ENCODE measurements around the gene C9orf85.

C9orf85 gene

DNA sequence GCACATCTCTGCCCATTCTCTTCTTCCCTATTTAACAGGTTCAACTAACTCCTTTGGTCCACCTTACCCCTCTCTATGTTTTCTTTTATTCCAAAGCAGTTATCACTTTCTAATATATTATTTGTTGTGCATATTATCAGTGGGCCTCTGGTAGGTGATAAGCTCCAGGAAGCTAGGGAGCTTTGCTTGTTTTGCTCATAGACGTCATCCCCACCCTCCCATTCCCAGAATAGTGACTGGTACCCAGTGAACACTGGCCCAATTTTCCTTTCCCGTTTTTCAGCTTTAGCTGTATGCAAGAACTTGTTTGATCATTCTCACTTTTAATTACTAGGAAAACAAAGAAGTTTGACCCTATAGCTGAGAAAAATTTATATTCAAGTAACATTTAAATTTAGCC, 7.4 kb upstream of the C9orf85 start:
- Histone ChIP-seq H3K9ac (ENCODE audit: insufficient read length, low read depth) (no peak overlapping the region), H3K4me1 (ENCODE audit: insufficient read depth, insufficient read length) (no peaks in the 10 kb centered on the region), H3K36me3 (ENCODE audit: insufficient read depth, insufficient read length, low read length) (peaks cover 12% of the 10 kb centered on the region), H3K4me3 (ENCODE audit: insufficient read length, low read depth) (no peak overlapping the region), H3K27me3 (ENCODE audit: insufficient read depth, insufficient read length) (no peaks in the 10 kb centered on the region), H3K9me3 (ENCODE audit: insufficient read depth, low read length) (no peaks in the 10 kb centered on the region)
- no peak for DNase-seq (ENCODE audit: low read depth, low spot score)
- no peak for TF ChIP-seq ZNF274 (IDR thresholded peaks at IDR 0.05; ENCODE audit: low read depth, low read length)

GRCh38 chr9:71908825-71909224, 2.6 kb upstream of the C9orf85 start:
- H3K4me1 ChIP-seq (ENCODE audit: insufficient read depth, insufficient read length): no peaks in the 10 kb centered on the region
- TF ChIP-seq ZNF274 (IDR thresholded peaks at IDR 0.05; ENCODE audit: low read depth, low read length): no peak
- no peak for TF ChIP-seq YY1 (IDR thresholded peaks at IDR 0.05; ENCODE audit: insufficient read depth, insufficient read length)
- no peak for TF ChIP-seq SUZ12 (IDR thresholded peaks at IDR 0.05; ENCODE audit: extremely low read depth, insufficient read depth, insufficient read length)
- H3K27me3 ChIP-seq (ENCODE audit: insufficient read depth, insufficient read length): no peaks in the 10 kb centered on the region
- H3K36me3 ChIP-seq (ENCODE audit: insufficient read depth, insufficient read length, low read length): peaks cover 12% of the 10 kb centered on the region
- peak overlapping the region; percentile 87 for H3K4me3 ChIP-seq (ENCODE audit: insufficient read length, low read depth)
- DNase-seq (ENCODE audit: low read depth, low spot score): no peak
- no peaks in the 10 kb centered on the region for H3K9me3 ChIP-seq (ENCODE audit: insufficient read depth, low read length)
- peak overlapping the region; percentile 94 for H3K9ac ChIP-seq (ENCODE audit: insufficient read length, low read depth)

- Histone ChIP-seq H3K9ac (ENCODE audit: insufficient read length, low read depth) (peak overlapping the region; percentile 94), H3K36me3 (ENCODE audit: insufficient read depth, insufficient read length, low read length) (peaks cover 12% of the 10 kb centered on the region), H3K27me3 (ENCODE audit: insufficient read depth, insufficient read length) (no peaks in the 10 kb centered on the region), H3K9me3 (ENCODE audit: insufficient read depth, low read length) (no peaks in the 10 kb centered on the region), H3K4me3 (ENCODE audit: insufficient read length, low read depth) (peak overlapping the region; percentile 87), H3K4me1 (ENCODE audit: insufficient read depth, insufficient read length) (no peaks in the 10 kb centered on the region)
- peak; percentile 39 for DNase-seq (ENCODE audit: low read depth, low spot score)
- TF ChIP-seq ZNF274 (IDR thresholded peaks at IDR 0.05; ENCODE audit: low read depth, low read length) (no peak), YY1 (IDR thresholded peaks at IDR 0.05; ENCODE audit: insufficient read depth, insufficient read length) (no peak), SUZ12 (IDR thresholded peaks at IDR 0.05; ENCODE audit: extremely low read depth, insufficient read depth, insufficient read length) (no peak)
These were observed 1.4 kb upstream of the C9orf85 start for GRCh38 chr9:71909887-71910649.

GRCh38 chr9:71910650-71911060, 784 bp upstream of the C9orf85 start:
- Histone ChIP-seq H3K9ac (ENCODE audit: insufficient read length, low read depth) (peak overlapping the region; percentile 94), H3K4me3 (ENCODE audit: insufficient read length, low read depth) (peak overlapping the region; percentile 87), H3K27me3 (ENCODE audit: insufficient read depth, insufficient read length) (no peaks in the 10 kb centered on the region), H3K4me1 (ENCODE audit: insufficient read depth, insufficient read length) (no peaks in the 10 kb centered on the region), H3K9me3 (ENCODE audit: insufficient read depth, low read length) (no peaks in the 10 kb centered on the region), H3K36me3 (ENCODE audit: insufficient read depth, insufficient read length, low read length) (peaks cover 8% of the 10 kb centered on the region)
- TF ChIP-seq SUZ12 (IDR thresholded peaks at IDR 0.05; ENCODE audit: extremely low read depth, insufficient read depth, insufficient read length) (no peak), ZNF274 (IDR thresholded peaks at IDR 0.05; ENCODE audit: low read depth, low read length) (no peak), YY1 (IDR thresholded peaks at IDR 0.05; ENCODE audit: insufficient read depth, insufficient read length) (no peak)
- DNase-seq (ENCODE audit: low read depth, low spot score): no peak

GRCh38 chr9:71911908-71912335, 483 bp downstream of the C9orf85 start:
- Histone ChIP-seq H3K4me1 (ENCODE audit: insufficient read depth, insufficient read length) (no peaks in the 10 kb centered on the region), H3K36me3 (ENCODE audit: insufficient read depth, insufficient read length, low read length) (no peaks in the 10 kb centered on the region)

DNA sequence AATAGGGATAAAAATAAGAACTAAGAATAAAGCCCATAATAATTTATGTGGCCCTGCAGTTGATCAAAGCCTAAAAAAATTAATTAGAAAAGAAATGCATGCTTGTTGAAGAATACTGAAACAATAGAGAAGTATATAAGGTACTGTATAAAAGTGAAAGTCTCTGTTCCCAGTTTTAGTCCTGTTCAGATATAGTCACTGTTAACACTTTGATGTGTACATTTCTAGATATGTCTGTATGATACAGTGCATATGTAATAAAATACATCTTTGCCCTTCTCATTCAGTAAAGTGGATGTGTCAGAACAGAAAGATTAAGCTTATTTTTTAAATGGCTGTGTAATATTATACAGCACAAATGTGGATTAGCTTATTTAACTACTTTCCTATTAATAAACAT, 4.1 kb downstream of the C9orf85 start:
- H3K9ac ChIP-seq (ENCODE audit: insufficient read length, low read depth): no peak overlapping the region
- H3K36me3 ChIP-seq (ENCODE audit: insufficient read depth, insufficient read length, low read length): peaks cover 11% of the 10 kb centered on the region
- DNase-seq (ENCODE audit: low read depth, low spot score): no peak
- peaks cover 22% of the 10 kb centered on the region; the same call in 1 of the 2 replicates for H3K9me3 ChIP-seq (ENCODE audit: insufficient read depth, low read length)
- no peak overlapping the region for H3K4me3 ChIP-seq (ENCODE audit: insufficient read length, low read depth)
- TF ChIP-seq ZNF274 (IDR thresholded peaks at IDR 0.05; ENCODE audit: low read depth, low read length) (no peak), SUZ12 (IDR thresholded peaks at IDR 0.05; ENCODE audit: extremely low read depth, insufficient read depth, insufficient read length) (no peak), YY1 (IDR thresholded peaks at IDR 0.05; ENCODE audit: insufficient read depth, insufficient read length) (no peak)
- H3K4me1 ChIP-seq (ENCODE audit: insufficient read depth, insufficient read length): peaks cover 3% of the 10 kb centered on the region
- no peaks in the 10 kb centered on the region for H3K27me3 ChIP-seq (ENCODE audit: insufficient read depth, insufficient read length)

More at GRCh38 chr9:71911908-71912335, 483 bp downstream of the C9orf85 start:
- Histone ChIP-seq H3K4me3 (ENCODE audit: insufficient read length, low read depth) (peak overlapping the region; percentile 92), H3K9ac (ENCODE audit: insufficient read length, low read depth) (peak overlapping the region; percentile 76), H3K9me3 (ENCODE audit: insufficient read depth, low read length) (no peaks in the 10 kb centered on the region), H3K27me3 (ENCODE audit: insufficient read depth, insufficient read length) (no peaks in the 10 kb centered on the region)
- no peak for DNase-seq (ENCODE audit: low read depth, low spot score)
- TF ChIP-seq ZNF274 (IDR thresholded peaks at IDR 0.05; ENCODE audit: low read depth, low read length) (no peak), YY1 (IDR thresholded peaks at IDR 0.05; ENCODE audit: insufficient read depth, insufficient read length) (no peak), SUZ12 (IDR thresholded peaks at IDR 0.05; ENCODE audit: extremely low read depth, insufficient read depth, insufficient read length) (no peak)

- DNase-seq (ENCODE audit: low read depth, low spot score): no peak
- peaks cover 26% of the 10 kb centered on the region; the same call in 1 of the 2 replicates for H3K9me3 ChIP-seq (ENCODE audit: insufficient read depth, low read length)
- no peaks in the 10 kb centered on the region for H3K27me3 ChIP-seq (ENCODE audit: insufficient read depth, insufficient read length)
- peaks cover 11% of the 10 kb centered on the region for H3K36me3 ChIP-seq (ENCODE audit: insufficient read depth, insufficient read length, low read length)
- no peak overlapping the region for H3K4me3 ChIP-seq (ENCODE audit: insufficient read length, low read depth)
- TF ChIP-seq ZNF274 (IDR thresholded peaks at IDR 0.05; ENCODE audit: low read depth, low read length) (no peak), SUZ12 (IDR thresholded peaks at IDR 0.05; ENCODE audit: extremely low read depth, insufficient read depth, insufficient read length) (no peak), YY1 (IDR thresholded peaks at IDR 0.05; ENCODE audit: insufficient read depth, insufficient read length) (no peak)
- peaks cover 3% of the 10 kb centered on the region for H3K4me1 ChIP-seq (ENCODE audit: insufficient read depth, insufficient read length)
- no peak overlapping the region for H3K9ac ChIP-seq (ENCODE audit: insufficient read length, low read depth)
These were observed 5.5 kb downstream of the C9orf85 start for GRCh38 chr9:71916834-71917534.
